Naive thymus-derived CD4-positive, alpha-beta T cell (primary cell): ENCODE data around the gene LIMK1. TPM values are rescaled to one million over a fixed set of nuclear protein-coding genes. Genes with fewer than 3 reads are reported as not detected.
A peak's percentile ranks its signal among the peaks of the same experiment; 100 is the strongest.

Experiments
- ATAC-seq: fragments of 150-1000 bp; cut with Tn5 transposase; 2 replicates; pipeline ENCODE4 v1.10.0; 2021; ENCODE audit warnings: mild to moderate bottlenecking, moderate library complexity
- CTCF ChIA-PET: fragments of 350-600 bp; sonication (Branson Sonifier 250); formaldehyde crosslinking; loops from one replicate; lab custom pipeline; 2021; ENCODE audit warnings: antibody characterized with exemption; lab: Charles Lee
- POLR2A ChIA-PET: fragments of 350-600 bp; sonication (Branson Sonifier 250); formaldehyde crosslinking; loops from one replicate; lab custom pipeline; 2021; ENCODE audit warnings: antibody characterized with exemption, inconsistent platforms; lab: Charles Lee
- DNase-seq, 9 donors: peaks; one replicate each; pipeline versions ENCODE4 v3.0.0 to v3.0.0-alpha.2; 2020 to 2022; ENCODE audit warnings: mixed read lengths in 1 of 9
- H3K27ac ChIP-seq: one replicate; pipeline ENCODE4 v1.7.0; 2013; ENCODE audit warnings: mild to moderate bottlenecking, low read depth, low read length, moderate library complexity
- H3K27me3 ChIP-seq, 2 donors: one replicate each; pipeline ENCODE4 v1.7.0; 2013; ENCODE audit warnings: low read length in 2 of 2, mild to moderate bottlenecking in 2 of 2, moderate library complexity in 2 of 2; ENCODE audit not compliant: control insufficient read depth in 2 of 2, insufficient read depth in 2 of 2
- H3K36me3 ChIP-seq, 3 experiments: 1 replicate in 2 of 3; 2 replicates in 1 of 3; pipeline ENCODE4 v1.7.0; 2013; ENCODE audit warnings: low read length in 3 of 3, mild to moderate bottlenecking in 3 of 3, moderate library complexity in 1 of 3; ENCODE audit not compliant: insufficient read depth in 3 of 3, control insufficient read depth in 2 of 3
- H3K4me1 ChIP-seq, 2 donors: one replicate each; pipeline ENCODE4 v1.7.0; 2013; ENCODE audit warnings: low read length in 2 of 2, mild to moderate bottlenecking in 2 of 2, moderate library complexity in 1 of 2; ENCODE audit not compliant: control insufficient read depth in 2 of 2, insufficient read depth in 2 of 2
- H3K4me3 ChIP-seq: 2 replicates; pipeline ENCODE4 v1.7.0; 2013; ENCODE audit warnings: mild to moderate bottlenecking, low read length
- H3K9me3 ChIP-seq, 3 experiments: 1 replicate in 2 of 3; 2 replicates in 1 of 3; pipeline ENCODE4 v1.7.0; 2013; ENCODE audit warnings: low read length in 3 of 3; ENCODE audit not compliant: control insufficient read depth in 2 of 3
- H3K27ac Mint-ChIP-seq, 9 donors: one replicate each; pipeline ENCODE4 v1.8.0; 2020 to 2022; ENCODE audit warnings: mixed read lengths in 9 of 9, mild to moderate bottlenecking in 8 of 9, moderate library complexity in 5 of 9, inconsistent platforms in 2 of 9
- H3K27me3 Mint-ChIP-seq, 5 donors: one replicate each; pipeline ENCODE4 v1.8.0; 2021 to 2022; ENCODE audit warnings: mixed read lengths in 5 of 5, mild to moderate bottlenecking in 1 of 5
- H3K36me3 Mint-ChIP-seq, 5 donors: one replicate each; pipeline ENCODE4 v1.8.0; 2020 to 2022; ENCODE audit warnings: mixed read lengths in 5 of 5, mild to moderate bottlenecking in 3 of 5, inconsistent platforms in 1 of 5
- H3K4me1 Mint-ChIP-seq, 7 donors: one replicate each; pipeline ENCODE4 v1.8.0; 2020 to 2022; ENCODE audit warnings: mixed read lengths in 7 of 7, mild to moderate bottlenecking in 3 of 7, inconsistent platforms in 1 of 7
- H3K4me3 Mint-ChIP-seq, 10 donors: one replicate each; pipeline ENCODE4 v1.8.0; 2020 to 2022; ENCODE audit warnings: mild to moderate bottlenecking in 10 of 10, mixed read lengths in 10 of 10, moderate library complexity in 6 of 10, inconsistent platforms in 2 of 10
- H3K9me3 Mint-ChIP-seq, 11 donors: one replicate each; pipeline ENCODE4 v1.8.0; 2020 to 2022; ENCODE audit warnings: mixed read lengths in 11 of 11, mild to moderate bottlenecking in 4 of 11, inconsistent platforms in 1 of 11, moderate library complexity in 1 of 11
- intact Hi-C, 2 donors: fragments of 100-400 bp; cut with micrococcal nuclease; formaldehyde crosslinking; loops; one replicate each; pipeline ENCODE4 v1.15.1; 2023
- polyA plus RNA-seq, 2 donors: library from polyadenylated mRNA; unstranded; fragments of 300-500 nt; fragmentation: Illumina TruSeq; gene quantifications; one replicate each; pipeline ENCODE4 v1.2.3, GENCODE V29; 2021
- total RNA-seq, 6 experiments: library from RNA in 5 of 6; stranded (reverse) in 5 of 6; gene quantifications; 1 replicate in 5 of 6; 2 replicates in 1 of 6; pipeline ENCODE4 v1.2.3 and lab custom pipeline; 2021 to 2026

LIMK1 gene
- total and polyA plus RNA-seq, 7 experiments from 2014 or later, result 2.2 to 19.7 (median 11.4) TPM

DNA sequence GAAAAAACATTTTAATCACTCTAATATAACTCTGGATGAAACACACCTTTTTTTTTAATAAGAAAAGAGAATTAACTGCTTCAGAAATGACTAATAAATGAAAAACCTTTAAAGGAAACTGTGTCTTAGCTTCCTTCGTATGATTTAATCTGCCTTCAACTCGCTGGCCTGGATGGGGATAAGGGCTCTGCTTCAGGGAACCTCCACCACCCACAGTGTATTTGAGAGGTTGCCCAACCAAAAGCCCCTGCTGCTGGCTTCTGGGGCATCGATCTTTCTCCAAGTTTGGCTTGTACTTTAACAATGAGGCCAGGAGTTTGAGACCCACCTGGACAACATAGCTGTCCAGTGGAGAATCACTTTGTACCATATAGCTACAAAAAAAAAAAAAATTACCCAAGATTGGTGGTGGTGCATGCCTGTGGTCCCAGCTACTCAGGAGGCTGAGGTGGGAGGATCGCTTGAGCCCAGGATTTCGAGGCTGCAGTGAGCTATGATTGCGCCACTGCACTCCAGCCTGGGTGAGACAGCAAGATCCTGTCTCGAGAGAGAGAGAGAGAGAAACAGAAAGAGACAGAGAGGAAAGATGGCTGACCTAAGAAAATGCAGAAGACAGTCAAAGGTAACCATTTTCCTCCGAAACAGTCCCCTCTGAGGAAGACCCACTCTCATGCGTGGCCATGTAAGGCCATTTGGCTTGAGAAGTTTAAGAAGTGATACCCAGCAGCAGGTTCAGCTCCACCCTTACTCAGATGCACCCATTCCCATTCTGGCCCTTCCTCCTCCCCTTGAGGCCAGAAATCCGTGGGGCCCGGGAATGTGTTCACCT is 13.6 kb upstream of the LIMK1 start:
- Mint-ChIP-seq H3K27me3 (no peaks in the 10 kb centered on the region), H3K4me1 (no peaks in the 10 kb centered on the region), H3K9me3 (no peaks in the 10 kb centered on the region), H3K36me3 (no peaks in the 10 kb centered on the region), H3K4me3 (no peak overlapping the region), H3K27ac (no peak overlapping the region)
- Histone ChIP-seq H3K9me3 (no peaks in the 10 kb centered on the region), H3K36me3 (no peaks in the 10 kb centered on the region), H3K27ac (no peak overlapping the region), H3K4me3 (no peak overlapping the region), H3K27me3 (no peaks in the 10 kb centered on the region), H3K4me1 (no peaks in the 10 kb centered on the region)
- ATAC-seq (no peak), DNase-seq (no peak)
- CTCF ChIA-PET, result interaction anchor here (0.5 to 6.5 kb wide), 11 partner anchors 10 to 385 kb away, joined by 3 to 34 read pairs (median 3); partner anchors contain the start of gene LIMK1
- POLR2A ChIA-PET, result interaction anchor here (1.1 kb wide), 1 partner anchor 104 kb away, joined by 3 read pairs; the partner anchor contains the start of gene EIF4H
- intact Hi-C loops, result loop anchor here (2.0 kb wide), 2 partner anchors 113 to 323 kb away; no protein-coding TSS in a partner anchor

DNA sequence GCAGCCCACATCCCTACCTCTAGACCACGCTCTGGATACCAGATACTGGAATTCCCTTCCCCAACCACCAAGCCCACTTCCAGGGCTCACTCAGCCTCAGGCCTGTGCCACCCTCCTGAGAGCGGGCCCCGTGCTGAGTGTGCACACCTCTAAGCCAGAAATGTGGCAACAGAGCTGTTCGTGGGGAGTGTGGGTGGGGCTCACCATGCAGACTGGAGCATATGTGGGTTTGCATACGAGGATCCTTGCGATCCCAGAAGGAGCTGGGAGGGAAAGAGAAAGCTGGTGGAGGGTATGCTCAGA is 13.0 kb upstream of the LIMK1 start:
- no peaks in the 10 kb centered on the region for H3K4me1 ChIP-seq
- no peaks in the 10 kb centered on the region for H3K27me3 ChIP-seq
- CTCF ChIA-PET, result interaction anchor here (0.5 to 6.5 kb wide), 4 partner anchors 10 to 385 kb away, joined by 3 to 34 read pairs (median 3); no protein-coding TSS in a partner anchor
- POLR2A ChIA-PET, result interaction anchor here (1.1 kb wide), 1 partner anchor 104 kb away, joined by 3 read pairs; the partner anchor contains the start of gene EIF4H
- no peak for DNase-seq
- H3K36me3 Mint-ChIP-seq, result no peaks in the 10 kb centered on the region
- no peaks in the 10 kb centered on the region for H3K9me3 Mint-ChIP-seq
- no peaks in the 10 kb centered on the region for H3K9me3 ChIP-seq
- H3K4me3 Mint-ChIP-seq, result no peak overlapping the region
- ATAC-seq, result no peak
- no peaks in the 10 kb centered on the region for H3K4me1 Mint-ChIP-seq
- H3K27ac Mint-ChIP-seq, result no peak overlapping the region
- H3K4me3 ChIP-seq, result no peak overlapping the region
- H3K27ac ChIP-seq, result no peak overlapping the region
- intact Hi-C loops, result no loop called here
- no peaks in the 10 kb centered on the region for H3K27me3 Mint-ChIP-seq
- no peaks in the 10 kb centered on the region for H3K36me3 ChIP-seq

DNA sequence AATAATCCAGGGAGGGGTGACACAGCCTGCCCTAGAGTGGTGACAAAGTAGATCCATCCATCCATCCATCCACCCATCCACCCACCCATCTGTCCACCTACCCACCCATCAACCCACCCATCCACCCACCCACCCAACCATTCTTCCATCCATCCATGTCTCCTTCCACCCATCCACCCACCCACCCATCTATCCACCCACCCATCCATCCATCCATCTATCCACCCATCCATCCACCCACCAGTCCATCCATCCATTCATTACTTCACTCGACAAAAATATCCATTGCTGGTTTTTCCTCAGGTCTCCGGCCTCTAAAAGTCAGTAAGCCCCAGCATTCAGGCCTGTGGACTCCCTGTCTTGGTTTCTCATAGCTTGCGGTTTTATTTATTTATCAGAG is 12.5 kb upstream of the LIMK1 start:
- DNase-seq, result no peak
- no peak overlapping the region for H3K27ac ChIP-seq
- H3K4me3 ChIP-seq, result no peak overlapping the region
- no peak overlapping the region for H3K4me3 Mint-ChIP-seq
- no peaks in the 10 kb centered on the region for H3K4me1 Mint-ChIP-seq
- POLR2A ChIA-PET, result interaction anchor here (1.1 kb wide), 1 partner anchor 103 kb away, joined by 3 read pairs; the partner anchor contains the start of gene EIF4H
- no peaks in the 10 kb centered on the region for H3K27me3 ChIP-seq
- CTCF ChIA-PET, result interaction anchor here (6.5 kb wide), 1 partner anchor 330 kb away, joined by 34 read pairs; no protein-coding TSS in a partner anchor
- no peaks in the 10 kb centered on the region for H3K9me3 Mint-ChIP-seq
- no peaks in the 10 kb centered on the region for H3K27me3 Mint-ChIP-seq
- H3K36me3 Mint-ChIP-seq, result no peaks in the 10 kb centered on the region
- no peak for ATAC-seq
- no peaks in the 10 kb centered on the region for H3K36me3 ChIP-seq
- intact Hi-C loops, result no loop called here
- no peaks in the 10 kb centered on the region for H3K9me3 ChIP-seq
- H3K27ac Mint-ChIP-seq, result no peak overlapping the region
- H3K4me1 ChIP-seq, result no peaks in the 10 kb centered on the region

DNA sequence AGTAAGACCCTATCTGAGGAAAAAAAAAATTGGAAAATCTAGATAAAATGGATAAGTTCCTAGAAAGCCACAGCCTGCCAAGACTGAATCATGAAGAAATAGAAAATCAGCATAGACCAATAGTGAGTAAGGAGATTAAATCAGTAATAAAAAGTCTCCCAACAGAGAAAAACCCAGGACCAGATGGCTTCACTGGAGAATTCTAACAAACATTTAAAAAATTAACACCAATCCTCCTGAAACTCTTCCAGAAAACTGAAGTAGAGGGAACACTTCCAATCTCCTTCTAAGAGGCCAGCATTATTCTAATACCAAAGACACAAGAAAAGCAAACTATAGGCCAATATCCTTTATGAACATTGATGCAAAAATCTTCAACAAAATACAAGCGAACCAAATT is 8.8 kb upstream of the LIMK1 start:
- H3K9me3 ChIP-seq, result no peaks in the 10 kb centered on the region
- no peaks in the 10 kb centered on the region for H3K4me1 ChIP-seq
- Mint-ChIP-seq H3K4me1 (no peaks in the 10 kb centered on the region), H3K27ac (no peak overlapping the region), H3K36me3 (no peaks in the 10 kb centered on the region), H3K4me3 (no peak overlapping the region), H3K9me3 (no peaks in the 10 kb centered on the region), H3K27me3 (no peaks in the 10 kb centered on the region)
- CTCF ChIA-PET, result no interaction called here
- POLR2A ChIA-PET, result no interaction called here
- ATAC-seq (no peak), DNase-seq (no peak)
- H3K27ac ChIP-seq, result no peak overlapping the region
- intact Hi-C loops, result no loop called here
- no peaks in the 10 kb centered on the region for H3K36me3 ChIP-seq
- no peaks in the 10 kb centered on the region for H3K27me3 ChIP-seq
- no peak overlapping the region for H3K4me3 ChIP-seq

DNA sequence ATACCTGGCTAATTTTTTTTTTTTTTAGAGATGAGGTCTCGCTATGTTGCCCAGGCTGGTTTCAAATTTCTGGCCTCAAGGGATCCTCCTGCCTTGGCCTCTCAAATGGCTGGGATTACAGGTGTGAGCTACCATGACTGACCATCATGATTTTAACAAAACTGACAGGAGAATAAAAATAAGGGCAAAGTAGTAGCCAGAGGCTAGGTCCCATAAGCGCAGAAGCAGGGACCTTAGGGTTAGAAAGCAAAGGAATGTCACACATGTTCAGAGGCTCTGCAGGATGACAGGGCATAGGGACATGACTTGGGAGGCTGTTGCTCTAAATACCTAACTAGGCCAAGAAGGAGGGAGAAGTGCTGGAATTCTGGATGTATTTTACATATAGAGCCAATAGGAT is 5.1 kb upstream of the LIMK1 start:
- H3K4me3 Mint-ChIP-seq, result no peak overlapping the region
- H3K9me3 ChIP-seq, result no peaks in the 10 kb centered on the region
- H3K9me3 Mint-ChIP-seq, result no peaks in the 10 kb centered on the region
- CTCF ChIA-PET, result no interaction called here
- intact Hi-C loops, result no loop called here
- no peak for ATAC-seq
- DNase-seq, result no peak
- no peaks in the 10 kb centered on the region for H3K27me3 Mint-ChIP-seq
- no peak overlapping the region for H3K27ac Mint-ChIP-seq
- peaks cover 0 to 4% (median 3%) of the 10 kb centered on the region in 7 donors for H3K4me1 Mint-ChIP-seq
- peaks cover 0 to 3% of the 10 kb centered on the region in 2 donors for H3K4me1 ChIP-seq
- no peaks in the 10 kb centered on the region for H3K27me3 ChIP-seq
- no peaks in the 10 kb centered on the region for H3K36me3 ChIP-seq
- POLR2A ChIA-PET, result no interaction called here
- no peak overlapping the region for H3K27ac ChIP-seq
- H3K36me3 Mint-ChIP-seq, result no peaks in the 10 kb centered on the region
- H3K4me3 ChIP-seq, result no peak overlapping the region

DNA sequence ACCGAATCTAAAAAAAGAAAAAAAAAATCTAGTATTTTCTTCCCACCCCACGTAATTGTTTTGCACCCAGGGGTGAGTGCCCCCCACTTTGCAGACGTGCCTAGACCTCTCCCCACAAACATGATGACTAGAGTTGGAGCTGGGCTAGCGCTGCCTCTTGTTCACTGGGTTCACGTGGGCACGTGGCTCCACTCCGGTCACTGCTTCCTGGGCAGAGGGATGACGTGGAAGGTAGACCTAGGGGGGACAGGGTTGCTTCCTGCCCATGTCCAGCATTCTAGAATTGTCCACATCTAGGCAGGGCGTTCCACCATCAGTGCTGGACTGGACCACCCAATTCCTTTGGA is 861 bp upstream of the LIMK1 start:
- H3K9me3 Mint-ChIP-seq, result no peaks in the 10 kb centered on the region
- peak overlapping the region in 4 of 9 donors; percentile 11 to 81 (median 32) for H3K27ac Mint-ChIP-seq
- no peaks in the 10 kb centered on the region for H3K27me3 Mint-ChIP-seq
- intact Hi-C loops, result loop anchor here (1.0 to 5.0 kb wide), 10 partner anchors 12 to 1656 kb away; partner anchors contain the start of genes ABHD11 (in 2 of the 2), RFC2 (in 2 of the 2), EIF4H (in 1 of the 2) and HIP1 (in 1 of the 2)
- Histone ChIP-seq H3K4me1 (peaks cover 7 to 11% of the 10 kb centered on the region in 2 donors), H3K36me3 (no peaks in the 10 kb centered on the region), H3K27me3 (no peaks in the 10 kb centered on the region), H3K9me3 (no peaks in the 10 kb centered on the region), H3K27ac (no peak overlapping the region), H3K4me3 (no peak overlapping the region)
- H3K4me1 Mint-ChIP-seq, result peaks cover 0 to 18% (median 9%) of the 10 kb centered on the region in 7 donors
- DNase-seq (no peak), ATAC-seq (no peak)
- POLR2A ChIA-PET, result interaction anchor here (1.7 kb wide), 1 partner anchor 92 kb away, joined by 11 read pairs; the partner anchor contains the start of gene EIF4H
- CTCF ChIA-PET, result interaction anchor here (0.6 to 1.1 kb wide), 2 partner anchors 318 to 628 kb away, joined by 3 read pairs; no protein-coding TSS in a partner anchor
- H3K4me3 Mint-ChIP-seq, result peak overlapping the region; percentile 31 to 86 (median 66)
- peaks cover 0 to 9% (median 0%) of the 10 kb centered on the region in 5 donors for H3K36me3 Mint-ChIP-seq
